ENCODE data around the gene ZNF235. TPM values are rescaled to one million over a fixed set of nuclear protein-coding genes. Genes with fewer than 3 reads are reported as not detected.

Gene ZNF235
- total RNA-seq, 2 donors from 2014 or later = 7.0 to 12.1 TPM

- H3K4me3 ChIP-seq (ENCODE audit: low read length) = no peak overlapping the region
- Mint-ChIP-seq H3K36me3 (ENCODE audit: low read depth) (peaks cover 41% of the 10 kb centered on the region), H3K4me3 (no peak overlapping the region), H3K4me1 (no peaks in the 10 kb centered on the region), H3K9me3 (peaks cover 45% of the 10 kb centered on the region), H3K27ac (no peak overlapping the region), H3K27me3 (ENCODE audit: insufficient read depth) (no peaks in the 10 kb centered on the region)
- H3K9ac ChIP-seq (ENCODE audit: extremely low read depth, low read length, poor library complexity, severe bottlenecking) = no peak overlapping the region
- H3K9me3 ChIP-seq (ENCODE audit: control insufficient read depth, low read length) = peaks cover 19% of the 10 kb centered on the region
- DNase-seq = no peak
- WGBS, 2 experiments (ENCODE audit: insufficient coverage in 1 of 2, insufficient read length in 1 of 2) = 94 to 98% methylated on average over 7 to 10 of the region's 10 CpGs
- no peaks in the 10 kb centered on the region for H3K27me3 ChIP-seq (ENCODE audit: control insufficient read depth, insufficient read depth, low read length, poor library complexity, severe bottlenecking)
- H3K4me1 ChIP-seq (ENCODE audit: control insufficient read depth, insufficient read depth, low read length) = no peaks in the 10 kb centered on the region
- TF ChIP-seq CTCF (conservative IDR thresholded peaks at IDR 0.05) = no peak
- no peak overlapping the region for H3K27ac ChIP-seq (ENCODE audit: low read depth, low read length)
- H3K36me3 ChIP-seq (ENCODE audit: control insufficient read depth, insufficient read depth, low read length) = peaks cover 1% of the 10 kb centered on the region
These were observed 23.9 kb downstream of the ZNF235 start for GRCh38 chr19:44280916-44281315.

- H3K36me3 Mint-ChIP-seq (ENCODE audit: low read depth) = peaks cover 56% of the 10 kb centered on the region
- no peaks in the 10 kb centered on the region for H3K4me1 Mint-ChIP-seq
These were observed 26.6 kb downstream of the ZNF235 start for GRCh38 chr19:44278181-44278690.

GRCh38 chr19:44277331-44277730, 27.5 kb downstream of the ZNF235 start:
- no peaks in the 10 kb centered on the region for H3K27me3 ChIP-seq (ENCODE audit: control insufficient read depth, insufficient read depth, low read length, poor library complexity, severe bottlenecking)
- H3K4me1 Mint-ChIP-seq = no peaks in the 10 kb centered on the region
- H3K27ac ChIP-seq (ENCODE audit: low read depth, low read length) = no peak overlapping the region
- no peak for TF ChIP-seq CTCF (conservative IDR thresholded peaks at IDR 0.05)
- no peaks in the 10 kb centered on the region for H3K27me3 Mint-ChIP-seq (ENCODE audit: insufficient read depth)
- peaks cover 70% of the 10 kb centered on the region for H3K9me3 Mint-ChIP-seq
- no peak for DNase-seq
- H3K4me1 ChIP-seq (ENCODE audit: control insufficient read depth, insufficient read depth, low read length) = no peaks in the 10 kb centered on the region
- no peak overlapping the region for H3K4me3 Mint-ChIP-seq
- H3K9ac ChIP-seq (ENCODE audit: extremely low read depth, low read length, poor library complexity, severe bottlenecking) = no peak overlapping the region
- H3K27ac Mint-ChIP-seq = no peak overlapping the region
- WGBS, 2 experiments (ENCODE audit: insufficient coverage in 1 of 2, insufficient read length in 1 of 2) = 88% methylated on average over 1 of the region's 1 CpG; no CpG with 5 or more reads in 1 of the 2 experiments
- peaks cover 11% of the 10 kb centered on the region for H3K36me3 ChIP-seq (ENCODE audit: control insufficient read depth, insufficient read depth, low read length)
- peaks cover 57% of the 10 kb centered on the region for H3K36me3 Mint-ChIP-seq (ENCODE audit: low read depth)
- no peak overlapping the region for H3K4me3 ChIP-seq (ENCODE audit: low read length)
- H3K9me3 ChIP-seq (ENCODE audit: control insufficient read depth, low read length) = peaks cover 40% of the 10 kb centered on the region

More at GRCh38 chr19:44278181-44278690, 26.6 kb downstream of the ZNF235 start:
- no peak overlapping the region for H3K27ac ChIP-seq (ENCODE audit: low read depth, low read length)
- no peak overlapping the region for H3K27ac Mint-ChIP-seq
- H3K4me3 ChIP-seq (ENCODE audit: low read length) = no peak overlapping the region
- H3K9ac ChIP-seq (ENCODE audit: extremely low read depth, low read length, poor library complexity, severe bottlenecking) = no peak overlapping the region
- H3K27me3 ChIP-seq (ENCODE audit: control insufficient read depth, insufficient read depth, low read length, poor library complexity, severe bottlenecking) = no peaks in the 10 kb centered on the region
- H3K36me3 ChIP-seq (ENCODE audit: control insufficient read depth, insufficient read depth, low read length) = peaks cover 11% of the 10 kb centered on the region
- H3K27me3 Mint-ChIP-seq (ENCODE audit: insufficient read depth) = no peaks in the 10 kb centered on the region
- no peaks in the 10 kb centered on the region for H3K4me1 ChIP-seq (ENCODE audit: control insufficient read depth, insufficient read depth, low read length)
- no peak for TF ChIP-seq CTCF (conservative IDR thresholded peaks at IDR 0.05)
- no peak for DNase-seq
- peaks cover 68% of the 10 kb centered on the region for H3K9me3 Mint-ChIP-seq
- H3K4me3 Mint-ChIP-seq = no peak overlapping the region
- 90 to 100% methylated on average over 2 to 4 of the region's 4 CpGs for whole genome bisulfite sequencing, 2 experiments (ENCODE audit: insufficient coverage in 1 of 2, insufficient read length in 1 of 2)
- peaks cover 38% of the 10 kb centered on the region for H3K9me3 ChIP-seq (ENCODE audit: control insufficient read depth, low read length)

Measured in endodermal cell (in vitro differentiated cells).